NCI-H2171 (cell line): ENCODE measurements around the gene CHTF18.

Experiments used
- DNase-seq: peaks from one replicate; lab custom pipeline; 2025; lab: John Stamatoyannopoulos, UW

CHTF18 gene

GRCh38 chr16:794091-794822, 5.8 kb downstream of the CHTF18 start:
- no peak for DNase-seq

DNA sequence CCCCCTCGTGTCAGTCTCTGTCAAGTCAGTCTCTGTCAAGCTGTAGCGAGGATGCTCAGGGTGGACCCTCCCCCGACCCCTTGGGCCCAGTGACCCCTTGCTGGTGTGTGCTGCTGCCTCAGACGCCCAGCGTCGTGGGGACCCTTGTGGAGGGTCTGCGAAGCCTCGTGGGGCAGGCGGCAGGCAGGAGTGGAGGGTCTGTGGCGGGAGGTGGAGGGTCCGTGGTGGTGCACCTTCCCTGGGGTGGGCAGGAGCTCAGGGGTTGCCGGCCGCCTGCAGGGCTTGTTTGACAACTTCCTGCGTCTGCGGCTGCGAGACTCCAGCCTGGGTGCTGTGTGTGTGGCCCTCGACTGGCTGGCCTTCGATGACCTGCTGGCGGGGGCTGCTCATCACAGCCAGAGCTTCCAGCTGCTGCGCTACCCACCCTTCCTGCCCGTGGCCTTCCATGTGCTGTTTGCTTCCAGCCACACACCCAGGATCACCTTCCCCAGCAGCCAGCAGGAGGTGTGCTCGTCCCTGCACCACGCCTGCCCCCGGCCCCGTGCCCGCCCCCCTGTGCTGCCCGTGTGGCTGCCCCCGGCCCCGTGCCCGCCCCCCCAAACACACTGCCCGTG, 6.5 kb downstream of the CHTF18 start:
- no peak for DNase-seq

GRCh38 chr16:795580-796229, 7.3 kb downstream of the CHTF18 start:
- no peak for DNase-seq

- no peak for DNase-seq
Observed at GRCh38 chr16:796296-797119, 8.1 kb downstream of the CHTF18 start.

GRCh38 chr16:797120-797420, 8.7 kb downstream of the CHTF18 start:
- DNase-seq = no peak

DNA sequence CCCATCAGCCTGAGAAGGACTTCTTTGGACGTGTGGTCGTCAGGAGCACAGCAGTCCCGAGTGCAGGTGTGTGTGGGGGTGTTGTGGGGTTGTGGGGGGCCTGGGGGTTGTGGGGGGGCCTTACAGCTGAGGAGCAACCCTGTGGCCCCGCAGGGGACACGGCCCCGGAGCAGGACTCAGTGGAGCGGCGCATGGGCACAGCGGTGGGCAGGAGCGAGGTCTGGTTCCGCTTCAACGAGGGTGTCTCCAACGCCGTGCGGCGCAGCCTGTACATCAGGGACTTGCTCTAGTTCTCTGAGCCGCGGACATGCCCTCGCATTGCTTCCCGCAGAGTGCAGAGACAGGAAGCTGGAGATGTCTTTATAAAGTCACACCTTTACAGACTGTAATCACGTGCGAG, 9.3 kb downstream of the CHTF18 start:
- no peak for DNase-seq

GRCh38 chr16:798666-799065, 10.2 kb downstream of the CHTF18 start:
- no peak for DNase-seq

DNA sequence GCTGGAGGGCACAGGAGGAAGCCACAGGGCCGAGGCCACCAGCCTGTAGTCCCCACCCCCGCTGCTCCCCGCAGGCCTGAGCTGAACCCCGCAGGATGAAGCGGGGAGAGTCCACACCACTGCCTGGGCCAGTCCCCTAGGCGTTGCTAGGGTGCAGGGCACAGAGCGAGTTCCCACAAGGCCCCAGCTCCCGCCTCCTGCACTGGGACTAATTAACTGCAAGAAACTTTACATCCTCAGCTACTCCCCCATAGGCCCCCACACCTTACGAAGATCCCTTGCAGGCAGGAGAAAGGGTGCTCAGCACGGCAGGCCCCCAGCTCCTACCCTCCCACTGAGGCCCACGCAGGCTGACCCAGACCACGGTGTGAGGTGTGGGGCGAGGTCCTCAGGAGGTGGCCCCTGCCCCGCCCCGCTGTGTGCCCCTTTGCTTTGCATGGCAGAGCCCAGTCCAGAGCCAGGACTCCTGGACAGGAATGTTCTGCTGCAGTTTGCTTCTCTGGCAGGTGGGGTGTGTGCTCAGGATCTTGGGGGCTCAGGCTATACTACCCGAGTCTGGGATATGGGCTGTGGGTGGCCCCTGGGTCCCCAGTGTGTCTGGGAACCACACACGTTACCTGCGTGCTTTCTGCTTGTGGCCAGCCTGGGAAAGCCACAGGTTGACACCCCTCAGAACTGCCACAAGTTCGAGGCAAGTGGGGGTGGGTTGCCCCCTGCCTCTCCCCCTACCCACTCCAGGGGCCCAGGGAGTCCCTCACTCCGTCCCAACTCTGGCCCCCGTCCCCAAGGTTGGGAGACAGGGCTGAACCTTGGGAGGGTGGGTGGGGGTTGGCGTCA, 10.9 kb downstream of the CHTF18 start:
- no peak for DNase-seq

DNA sequence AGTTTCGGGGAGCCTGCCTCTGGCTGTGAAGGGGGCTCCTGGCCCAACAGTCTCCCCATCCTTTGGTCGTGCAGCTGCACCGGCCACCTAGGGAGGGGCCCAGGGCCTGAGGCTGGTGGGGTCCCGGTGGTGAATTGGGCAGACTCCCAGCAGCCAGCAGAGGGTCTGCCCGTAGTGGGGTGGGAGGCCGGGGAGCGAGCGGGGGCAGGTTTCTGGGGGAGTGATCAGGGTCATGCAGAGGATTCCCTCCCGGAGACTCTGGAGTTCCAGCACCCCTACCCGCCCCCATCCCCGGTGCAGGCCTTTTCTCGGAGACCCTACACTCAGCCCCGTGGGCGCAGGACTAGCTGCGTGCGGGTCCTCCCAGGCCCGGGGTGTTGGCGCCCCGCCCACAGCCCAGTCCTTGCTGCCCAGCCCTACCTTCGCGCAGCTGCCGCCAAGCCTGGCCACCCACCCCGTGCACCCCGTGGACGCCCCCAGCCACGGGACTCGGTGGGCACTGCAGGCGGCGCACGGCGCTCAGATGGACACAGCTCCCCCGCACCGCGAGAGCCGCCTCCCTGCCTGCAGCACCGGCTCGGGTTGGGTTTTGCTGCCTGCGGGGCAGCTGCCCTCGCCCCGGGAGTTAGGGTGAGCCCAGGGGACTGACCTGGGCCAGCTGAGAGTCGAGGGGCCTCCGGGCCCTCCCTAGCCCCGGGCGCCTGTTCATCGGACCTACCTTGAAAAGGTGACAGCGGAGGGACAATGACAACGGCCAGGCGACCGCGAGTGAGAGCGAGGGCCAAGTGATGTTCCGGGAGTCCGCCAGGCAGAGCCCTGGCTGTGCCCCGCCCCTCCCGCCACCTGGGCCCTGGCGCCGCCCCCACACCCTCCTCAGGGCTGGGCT, 11.8 kb downstream of the CHTF18 start, which contains the start of gene GNG13:
TSS of gene GNG13 (minus strand) at position 787 of the 886 bp plus-strand sequence. CDS start 1,657 bp downstream, outside the sequence.
- DNase-seq = no peak

GRCh38 chr16:800834-801511, 12.6 kb downstream of the CHTF18 start:
- no peak for DNase-seq

DNA sequence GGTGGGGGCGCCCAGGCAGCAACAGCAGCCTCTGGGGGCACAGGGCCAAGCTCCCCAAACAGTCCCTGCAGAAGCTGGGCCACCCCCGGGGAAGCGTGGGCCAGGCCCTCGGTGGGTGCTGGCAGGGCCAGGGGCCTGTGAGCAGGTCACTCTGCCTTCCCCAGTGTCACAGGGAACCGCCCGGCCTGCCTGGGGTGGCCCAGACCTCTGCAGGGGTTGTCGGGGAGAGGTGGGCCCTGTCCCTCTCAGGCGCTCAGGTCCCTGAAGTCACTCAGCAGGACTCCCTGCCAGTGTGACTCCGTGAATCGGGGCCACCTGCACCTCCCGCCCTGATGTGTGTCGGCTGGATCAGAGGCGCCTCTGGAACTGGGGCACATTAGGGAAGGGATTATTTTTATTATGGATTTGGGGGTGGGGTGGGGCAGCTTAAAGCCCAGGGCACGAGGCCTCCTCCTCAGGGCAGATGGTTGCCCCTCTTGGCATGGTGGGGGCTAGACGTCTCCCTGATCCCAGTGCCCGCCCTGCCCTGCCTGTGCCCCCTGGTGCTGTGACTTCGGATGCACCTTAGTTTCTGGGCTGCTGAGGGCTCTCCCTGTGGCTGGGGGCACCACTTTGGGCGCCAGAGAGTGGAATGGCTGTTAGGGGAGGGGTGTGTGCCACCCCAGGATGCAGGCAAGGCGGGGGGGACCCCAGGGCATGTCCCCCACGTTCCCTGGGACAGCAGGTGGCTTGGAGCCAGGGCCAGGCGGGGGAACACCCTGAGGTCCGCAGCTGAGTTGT, 13.4 kb downstream of the CHTF18 start:
- DNase-seq = no peak

DNA sequence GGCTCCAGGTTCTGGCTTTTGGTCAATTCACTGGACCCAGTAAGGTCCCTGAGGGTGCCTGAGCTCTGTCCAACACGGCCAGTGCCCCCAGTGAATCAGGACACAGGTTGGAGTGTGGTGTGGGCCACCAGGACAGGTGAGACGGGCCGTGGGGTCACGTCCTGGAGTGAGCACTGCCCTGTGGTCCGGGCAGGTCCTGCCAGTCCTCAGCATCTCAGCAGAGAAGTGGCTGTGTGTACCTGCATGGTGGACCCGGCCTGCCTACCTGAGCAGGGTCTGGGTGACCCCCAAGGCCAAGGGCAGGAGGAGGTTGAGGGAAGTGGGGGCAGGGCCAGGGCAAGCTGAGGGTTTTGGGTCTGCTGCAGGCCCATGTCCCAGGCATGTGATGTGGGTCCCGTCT, 14.0 kb downstream of the CHTF18 start:
- no peak for DNase-seq

DNA sequence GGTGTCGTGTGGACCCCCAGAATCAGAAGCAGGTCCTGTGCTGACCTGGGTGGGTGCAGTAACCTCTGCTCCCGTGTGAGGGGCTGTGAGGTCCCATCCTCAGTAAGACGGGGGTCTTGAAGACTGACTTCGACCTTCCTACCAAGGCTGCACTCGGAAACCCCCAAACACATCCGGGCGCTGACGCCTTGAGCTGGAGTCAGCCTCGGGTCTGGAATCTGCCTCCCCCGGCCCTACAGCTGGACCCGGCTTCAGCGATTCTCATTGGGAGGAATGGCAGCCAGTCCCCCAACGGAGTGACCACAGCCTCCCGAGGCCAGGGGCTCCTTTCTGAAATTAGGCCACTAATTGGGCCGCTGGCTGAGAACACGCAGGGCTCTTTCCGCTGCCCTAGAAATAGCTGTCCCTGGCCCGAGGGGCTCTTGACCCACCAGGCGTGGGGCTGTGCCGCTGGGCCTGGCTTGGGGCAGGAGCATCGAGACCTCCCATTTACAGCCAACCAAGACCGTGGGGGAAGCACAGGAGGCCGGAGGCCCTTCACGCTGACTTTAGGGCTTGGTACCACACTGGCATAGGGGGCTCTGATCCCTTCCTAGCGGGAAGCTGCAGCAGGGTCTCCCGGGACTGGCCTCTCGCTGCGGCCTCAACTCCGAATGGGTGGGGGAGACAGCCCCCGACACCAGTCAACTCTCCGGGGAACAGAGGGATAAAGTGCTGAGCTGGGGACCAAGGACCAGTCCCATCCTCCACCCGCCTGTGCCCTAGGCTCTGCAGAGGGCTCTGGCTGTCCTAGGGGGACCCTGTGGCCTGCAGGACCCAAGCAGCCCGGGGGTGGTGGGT, 14.7 kb downstream of the CHTF18 start:
- DNase-seq = no peak

GRCh38 chr16:803754-804080, 15.3 kb downstream of the CHTF18 start:
- DNase-seq = no peak

DNA sequence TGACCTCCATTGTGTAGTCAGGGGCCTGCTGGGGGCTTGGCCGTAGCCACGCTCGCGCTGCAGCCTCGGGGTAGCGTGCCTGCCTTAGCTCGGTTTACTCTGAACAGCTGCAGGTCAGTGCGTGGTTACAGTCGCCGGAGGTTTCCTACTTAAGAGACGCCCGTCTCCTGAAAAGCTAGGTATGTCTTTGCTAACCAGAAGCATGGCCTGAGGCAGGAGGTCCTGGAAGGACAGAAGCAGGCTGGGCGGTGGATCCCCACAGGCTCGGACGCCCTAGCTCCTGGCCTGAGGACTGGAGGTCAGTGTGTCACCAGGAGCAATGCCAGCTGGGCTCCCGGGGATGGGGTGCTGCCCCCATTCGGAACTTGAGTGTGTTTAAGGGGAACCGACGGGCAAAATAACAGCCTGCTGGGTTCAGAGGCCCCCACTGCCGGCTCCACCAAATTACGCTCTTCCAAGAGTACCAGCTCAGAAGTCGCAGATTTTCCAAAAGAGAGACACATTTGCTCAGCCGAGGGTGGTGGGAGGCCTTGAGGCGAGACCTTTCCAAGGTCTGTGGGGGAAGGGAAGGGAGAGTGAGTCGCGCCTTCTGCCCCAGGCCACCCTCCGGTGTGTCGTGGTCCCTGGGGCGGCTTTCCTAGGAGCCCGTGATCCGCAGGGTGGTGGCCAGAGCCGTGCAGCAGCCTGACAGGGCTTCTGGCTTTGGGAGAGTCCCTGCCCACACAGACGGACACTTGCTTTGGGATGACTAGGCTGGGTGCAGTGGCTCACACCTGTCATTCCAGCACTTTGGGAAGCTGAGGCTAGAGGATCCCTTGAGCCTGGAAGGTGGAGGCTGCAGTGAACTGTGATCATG, 16.0 kb downstream of the CHTF18 start:
- DNase-seq = no peak

GRCh38 chr16:805474-805873, 17.1 kb downstream of the CHTF18 start:
- DNase-seq = no peak

DNA sequence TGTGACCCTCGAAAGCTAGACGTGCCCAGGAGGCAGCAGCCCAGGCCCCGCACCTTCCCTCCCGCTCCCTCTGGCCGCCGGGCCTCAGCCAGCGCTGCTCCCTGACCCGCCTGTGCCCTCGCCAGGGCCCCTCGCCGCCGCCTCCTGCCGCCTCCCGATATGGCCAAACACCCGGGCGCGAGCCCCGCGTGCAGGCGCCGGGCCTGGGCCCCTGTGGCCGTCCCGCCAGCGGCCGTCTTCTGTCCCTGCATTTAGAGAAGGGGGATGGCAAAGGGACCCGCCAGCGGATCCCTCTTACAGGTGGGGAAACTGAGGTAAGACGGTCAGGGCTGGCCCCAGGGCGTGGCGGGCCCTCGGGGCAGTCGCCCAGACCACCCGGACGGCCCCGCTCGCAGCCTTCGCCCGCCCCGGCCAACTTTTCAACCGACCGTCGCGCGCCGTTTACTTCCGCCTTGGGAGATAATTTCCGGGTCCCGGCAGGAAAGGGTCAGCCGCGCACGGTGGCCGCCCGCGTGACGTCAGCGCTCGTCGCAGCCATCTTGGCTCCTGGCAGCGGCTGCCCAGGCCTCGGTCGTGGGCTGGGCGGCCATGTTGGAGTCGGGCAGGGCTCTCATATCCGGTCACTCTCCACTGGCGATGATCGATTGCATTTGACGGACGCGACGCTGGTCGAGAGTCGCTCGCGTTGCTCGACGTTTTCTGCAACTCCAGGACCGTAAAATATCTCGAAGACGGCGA, 19.1 kb downstream of the CHTF18 start:
- DNase-seq = peak; percentile 59
